GM21786 (cell line): Measurements from ENCODE around the gene PTPRK.

ENCODE experiments used
- ATAC-seq: cut with Tn5 transposase; IDR thresholded peaks from one replicate; pipeline ENCODE4 v1.9.1; 2021; ENCODE audit not compliant: unreplicated experiment

The PTPRK gene

GRCh38 chr6:128099571-128100197, 420.7 kb downstream of the PTPRK start:
- ATAC-seq, result no peak

- no peak for ATAC-seq
Observed at GRCh38 chr6:128098000-128098581, 422.3 kb downstream of the PTPRK start.

DNA sequence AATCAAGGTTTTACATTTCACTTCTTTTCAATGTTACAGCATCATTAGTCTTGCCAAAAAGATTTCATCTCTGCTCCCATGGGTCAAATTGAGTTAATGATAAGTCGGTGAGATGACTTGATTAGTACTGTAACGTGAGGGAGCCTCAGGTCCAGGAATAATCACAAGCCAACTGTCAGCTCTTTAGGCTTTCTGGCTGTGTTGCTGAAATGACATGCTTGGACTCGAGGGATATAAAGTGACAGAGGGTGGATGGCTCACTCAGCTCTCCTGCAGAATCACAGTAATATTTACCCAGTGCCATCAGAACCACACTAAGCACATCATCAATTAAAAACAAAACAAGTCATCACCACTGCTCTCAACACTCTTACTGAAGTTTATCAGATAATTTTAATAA, 423.4 kb downstream of the PTPRK start:
- ATAC-seq, result no peak

GRCh38 chr6:128095362-128095761, 425.0 kb downstream of the PTPRK start:
- ATAC-seq, result no peak

GRCh38 chr6:128079021-128079420, 441.4 kb downstream of the PTPRK start:
- ATAC-seq, result no peak

- ATAC-seq, result peak; percentile 69
Observed at GRCh38 chr6:128078276-128078675, 442.1 kb downstream of the PTPRK start.

- ATAC-seq, result no peak
Observed at GRCh38 chr6:128076843-128077242, 443.6 kb downstream of the PTPRK start.

- no peak for ATAC-seq
Observed at GRCh38 chr6:128074567-128074966, 445.8 kb downstream of the PTPRK start.

GRCh38 chr6:128073389-128073788, 447.0 kb downstream of the PTPRK start:
- no peak for ATAC-seq

DNA sequence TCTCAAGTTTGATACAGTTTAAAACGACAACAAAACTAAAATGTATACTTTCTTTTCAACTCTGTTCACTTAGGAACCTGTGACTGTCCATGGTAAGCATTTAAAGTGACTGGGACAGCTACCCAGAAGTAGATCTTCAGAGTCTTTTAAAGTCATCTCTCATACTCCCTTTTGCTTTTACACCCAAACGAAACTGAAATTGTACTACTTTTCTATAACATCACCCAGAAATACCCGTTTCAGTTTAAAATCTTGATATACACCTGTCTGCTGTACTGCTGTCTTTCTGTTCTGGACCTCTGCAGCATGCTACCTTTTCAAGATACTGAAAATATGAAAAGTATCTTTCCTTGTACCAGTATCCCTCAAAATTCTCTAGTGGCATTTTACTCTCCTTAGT, 449.2 kb downstream of the PTPRK start:
- peak; percentile 76 for ATAC-seq

GRCh38 chr6:128070406-128070805, 450.0 kb downstream of the PTPRK start:
- no peak for ATAC-seq

GRCh38 chr6:128069188-128069587, 451.2 kb downstream of the PTPRK start:
- no peak for ATAC-seq

- no peak for ATAC-seq
Observed at GRCh38 chr6:128068119-128068479, 452.3 kb downstream of the PTPRK start.

DNA sequence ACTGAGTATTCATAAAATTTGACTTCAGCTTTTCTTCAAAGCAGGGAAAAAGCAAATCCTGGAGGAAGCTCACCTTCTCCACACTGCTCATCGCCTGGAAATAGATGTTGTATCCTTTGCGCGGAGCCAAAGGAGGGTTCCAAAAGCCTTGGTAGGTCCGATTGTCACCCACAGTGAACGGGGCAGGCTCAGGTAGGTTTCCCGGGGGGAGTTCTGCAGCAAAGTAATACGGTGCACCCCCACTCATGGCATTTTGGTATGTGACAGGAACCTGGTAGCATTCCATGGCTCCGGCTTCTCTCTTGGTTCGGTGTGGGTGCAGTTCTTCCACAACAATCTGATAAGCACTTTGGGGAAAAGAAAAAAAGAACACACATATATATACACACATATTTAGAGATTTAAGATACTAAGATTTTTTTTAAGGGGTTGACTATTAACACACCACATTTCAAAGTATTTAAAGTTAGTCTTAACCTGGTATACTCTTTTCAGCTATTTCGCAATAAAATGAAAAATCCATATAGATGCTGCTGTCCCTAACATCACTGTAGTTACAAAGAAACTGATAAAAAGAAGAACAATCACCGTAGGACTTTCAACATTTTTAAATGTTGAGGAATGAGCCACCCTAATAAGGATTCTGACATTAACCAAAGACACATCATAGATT, 452.8 kb downstream of the PTPRK start:
- ATAC-seq, result no peak

GRCh38 chr6:128065072-128065471, 455.3 kb downstream of the PTPRK start:
- ATAC-seq, result no peak

DNA sequence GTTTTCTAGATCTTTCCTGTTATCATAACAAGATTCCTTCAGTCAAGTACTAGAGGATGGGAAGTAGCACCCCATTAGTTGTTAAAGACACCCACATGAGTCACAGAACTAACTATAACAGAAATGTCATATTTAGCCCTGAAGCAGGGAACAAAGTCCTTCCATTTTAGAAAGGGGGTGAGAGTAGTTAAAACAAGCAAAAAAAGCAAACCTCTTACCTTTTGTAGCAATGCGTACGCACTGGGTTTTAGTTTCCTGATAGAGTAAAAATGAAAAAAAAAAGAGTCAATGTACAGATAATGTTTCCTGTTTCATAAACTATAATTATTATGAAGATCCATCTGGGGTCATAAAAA, 455.9 kb downstream of the PTPRK start:
- ATAC-seq, result no peak

DNA sequence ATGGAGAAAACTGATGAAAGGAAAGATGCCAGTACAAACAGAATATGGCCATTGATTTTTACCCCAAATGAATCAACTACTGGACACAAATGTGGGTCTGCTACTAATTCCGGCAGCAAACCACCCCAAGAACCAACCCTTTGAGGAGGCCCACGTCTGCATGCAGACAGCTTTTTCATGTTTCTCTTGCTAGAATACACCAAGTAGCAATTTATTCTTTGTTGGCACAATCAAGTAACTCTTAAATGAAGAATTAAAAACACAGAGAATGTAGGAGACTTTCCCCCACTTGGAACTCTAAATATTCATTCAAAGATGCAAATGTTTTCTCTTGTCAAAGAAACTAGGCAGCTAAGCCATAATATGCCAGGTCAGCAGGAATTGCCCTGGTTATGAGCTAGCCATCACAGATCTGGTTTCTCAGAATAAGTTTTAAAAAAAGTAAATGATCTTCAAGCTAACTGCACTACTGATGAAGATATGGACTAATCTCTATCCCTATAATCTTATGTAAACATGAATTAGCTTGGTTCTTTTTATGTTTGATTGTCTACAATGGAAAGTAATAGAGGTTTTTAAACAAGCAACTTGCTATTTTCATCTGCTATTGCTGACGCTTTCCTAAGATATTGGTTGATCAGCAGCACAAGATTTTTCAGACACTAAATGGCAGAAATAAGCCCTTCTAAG, 456.4 kb downstream of the PTPRK start:
- no peak for ATAC-seq

DNA sequence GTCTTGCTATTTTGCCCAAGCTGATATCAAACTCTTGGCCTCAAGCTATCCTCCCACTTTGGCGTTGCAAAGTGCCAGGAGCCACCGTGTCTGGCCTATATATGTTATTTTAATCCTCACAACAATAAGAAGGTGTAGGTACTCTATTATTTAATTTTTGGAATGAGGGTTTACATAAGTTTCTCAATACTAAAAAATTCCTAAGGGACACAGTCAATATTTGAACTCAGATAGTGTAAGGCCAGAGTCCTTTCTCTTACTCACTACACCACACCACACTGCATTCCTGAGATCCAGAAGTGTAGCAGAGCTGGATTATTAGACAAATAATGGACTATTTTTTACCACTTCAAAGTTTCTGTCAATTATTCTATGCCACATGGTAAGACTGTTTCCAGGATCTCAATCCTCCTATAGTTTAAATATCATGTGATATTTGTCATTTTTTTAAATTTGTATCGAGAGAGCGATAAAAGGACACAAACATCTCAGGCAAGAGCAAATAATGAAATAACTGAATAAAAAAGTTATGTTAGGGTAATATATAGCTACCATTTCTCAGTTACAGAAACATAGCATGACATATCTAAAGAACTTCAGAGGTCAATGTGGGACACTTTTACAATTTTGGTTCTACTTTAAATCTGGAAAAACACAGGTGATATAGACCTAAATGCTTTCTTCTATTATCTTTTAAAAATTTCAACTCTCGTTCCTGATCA, 457.4 kb downstream of the PTPRK start:
- ATAC-seq, result no peak

- ATAC-seq, result no peak
Observed at GRCh38 chr6:128057946-128058345, 462.5 kb downstream of the PTPRK start.

- ATAC-seq, result no peak
Observed at GRCh38 chr6:128057541-128057940, 462.9 kb downstream of the PTPRK start.

DNA sequence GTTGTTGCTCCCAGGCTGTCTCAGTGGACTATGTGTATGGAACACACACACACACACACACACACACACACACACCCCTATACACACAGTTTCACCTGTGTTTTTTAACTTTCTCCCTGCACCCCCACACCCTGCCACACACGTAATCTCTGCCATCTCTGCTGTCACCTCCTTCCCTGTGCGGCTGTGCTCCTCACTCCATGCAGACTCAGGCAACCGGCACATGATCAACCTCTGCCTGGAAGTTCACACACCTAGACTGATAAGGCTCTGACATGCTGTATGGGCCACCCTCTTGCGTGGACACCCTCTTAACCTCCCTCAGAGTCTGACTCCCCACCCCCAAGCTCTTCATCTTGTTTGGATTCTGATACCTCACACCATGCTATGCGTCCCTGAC, 467.3 kb downstream of the PTPRK start:
- no peak for ATAC-seq
